GM10266 (cell line): ENCODE results near the gene MAGEA9.
"Not testable (repeated sequence)": the region's sequence is repeated elsewhere in the genome, so short reads cannot be mapped to it uniquely, and the experiment has no call there.

Experiments used
- DNase-seq: peaks from one replicate; pipeline ENCODE4 v3.0.0; 2012; ENCODE audit errors: extremely low spot score
- CTCF ChIP-seq: IDR thresholded peaks from 2 replicates; pipeline ENCODE4 v1.5.1; 2012; ENCODE audit warnings: mild to moderate bottlenecking, low read depth; ENCODE audit not compliant: control insufficient read depth, insufficient read depth; ENCODE audit errors: missing control alignments

The MAGEA9 gene

GRCh38 chrX:149762696-149763614 lies 18.8 kb upstream of the MAGEA9 start:
- DNase-seq, result no peak

GRCh38 chrX:149770344-149770743 lies 11.4 kb upstream of the MAGEA9 start:
- not testable (repeated sequence) for DNase-seq

More at GRCh38 chrX:149762696-149763614, 18.8 kb upstream of the MAGEA9 start:
- TF ChIP-seq CTCF, result no peak

GRCh38 chrX:149773026-149773425 lies 8.7 kb upstream of the MAGEA9 start:
- DNase-seq, result not testable (repeated sequence)

- DNase-seq, result not testable (repeated sequence)
Measured at GRCh38 chrX:149773768-149774167, 8.0 kb upstream of the MAGEA9 start, which contains the start of gene HSFX1. Gene HSFX1 (plus strand): TSS chrX:149774068. CDS start chrX:149774682, 614 bp downstream.

GRCh38 chrX:149777999-149778398 lies 3.7 kb upstream of the MAGEA9 start:
- DNase-seq, result not testable (repeated sequence)

- not testable (repeated sequence) for DNase-seq
Measured at GRCh38 chrX:149795531-149795930, 13.8 kb downstream of the MAGEA9 start.

- TF ChIP-seq CTCF, result no peak
- DNase-seq, result no peak
Measured at GRCh38 chrX:149799095-149799714, 17.5 kb downstream of the MAGEA9 start.

GRCh38 chrX:149799938-149800337 lies 18.2 kb downstream of the MAGEA9 start:
- DNase-seq, result no peak
- no peak for TF ChIP-seq CTCF

GRCh38 chrX:149803458-149804062 lies 21.8 kb downstream of the MAGEA9 start:
- no peak for DNase-seq
- TF ChIP-seq CTCF, result no peak

- no peak for DNase-seq
- no peak for TF ChIP-seq CTCF
Measured at GRCh38 chrX:149804102-149804501, 22.4 kb downstream of the MAGEA9 start.
